ENCODE results near the gene ANGEL2.

The ANGEL2 gene

GRCh38 chr1:212977781-212978645 lies 37.7 kb downstream of the ANGEL2 start:
- Histone ChIP-seq H3K27me3 (ENCODE audit: low read length) (no peaks in the 10 kb centered on the region), H3K9me3 (ENCODE audit: insufficient read depth, low read length) (no peaks in the 10 kb centered on the region), H3K4me3 (ENCODE audit: insufficient read depth, low read length, poor library complexity, severe bottlenecking) (no peak overlapping the region), H3K36me3 (ENCODE audit: low read length) (no peaks in the 10 kb centered on the region), H3F3A (ENCODE audit: insufficient read depth) (no peaks in the 10 kb centered on the region), H3K9ac (ENCODE audit: low read length) (no peak overlapping the region), H2AFZ (ENCODE audit: low read depth, low read length, severe bottlenecking) (no peak overlapping the region), H3K27ac (ENCODE audit: low read depth, low read length) (no peak overlapping the region), H3K4me2 (ENCODE audit: low read depth, low read length, poor library complexity, severe bottlenecking) (no peak overlapping the region), H3K79me2 (ENCODE audit: insufficient read depth, low read length) (no peaks in the 10 kb centered on the region), H3K9me2 (replicated peaks; ENCODE audit: insufficient read depth, low read length) (no peaks in the 10 kb centered on the region), H4K20me1 (ENCODE audit: low read depth, low read length) (no peaks in the 10 kb centered on the region)
- TF ChIP-seq EZH2phosphoT487 (conservative IDR thresholded peaks at IDR 0.05; ENCODE audit: low read length) (no peak), CTCF (IDR thresholded peaks at IDR 0.05; ENCODE audit: insufficient read depth, low read length, poor library complexity, severe bottlenecking) (no peak)

DNA sequence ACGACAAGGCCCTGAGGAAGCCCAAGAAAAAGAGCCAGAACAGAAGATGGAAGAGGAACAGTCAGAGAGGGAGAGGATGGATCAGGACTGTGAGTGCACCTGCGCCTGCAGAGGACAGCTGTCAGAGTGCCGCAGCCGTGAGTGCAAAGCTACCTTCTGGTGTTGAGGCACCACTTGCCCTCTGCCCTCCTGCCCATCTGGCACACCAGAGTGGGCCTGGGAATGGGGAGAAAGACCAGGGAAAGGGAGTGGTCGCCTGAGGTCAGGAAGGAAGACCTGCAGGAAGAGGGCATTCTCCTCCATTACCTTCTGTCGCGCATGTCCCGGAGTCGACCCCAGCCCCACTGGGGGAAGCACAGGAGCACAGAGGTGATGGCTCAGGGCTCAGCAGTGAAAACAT lies 39.1 kb downstream of the ANGEL2 start:
- Histone ChIP-seq H3K27ac (ENCODE audit: low read depth, low read length) (no peak overlapping the region), H3K9ac (ENCODE audit: low read length) (no peak overlapping the region), H3K79me2 (ENCODE audit: insufficient read depth, low read length) (no peaks in the 10 kb centered on the region), H3K4me2 (ENCODE audit: low read depth, low read length, poor library complexity, severe bottlenecking) (no peak overlapping the region), H3K9me2 (replicated peaks; ENCODE audit: insufficient read depth, low read length) (no peaks in the 10 kb centered on the region), H3K36me3 (ENCODE audit: low read length) (no peaks in the 10 kb centered on the region), H2AFZ (ENCODE audit: low read depth, low read length, severe bottlenecking) (no peak overlapping the region), H3K27me3 (ENCODE audit: low read length) (no peaks in the 10 kb centered on the region), H3K9me3 (ENCODE audit: insufficient read depth, low read length) (no peaks in the 10 kb centered on the region), H3F3A (ENCODE audit: insufficient read depth) (no peaks in the 10 kb centered on the region), H4K20me1 (ENCODE audit: low read depth, low read length) (no peaks in the 10 kb centered on the region), H3K4me3 (ENCODE audit: insufficient read depth, low read length, poor library complexity, severe bottlenecking) (no peak overlapping the region)
- TF ChIP-seq CTCF (IDR thresholded peaks at IDR 0.05; ENCODE audit: insufficient read depth, low read length, poor library complexity, severe bottlenecking) (no peak), EZH2phosphoT487 (conservative IDR thresholded peaks at IDR 0.05; ENCODE audit: low read length) (no peak)

DNA sequence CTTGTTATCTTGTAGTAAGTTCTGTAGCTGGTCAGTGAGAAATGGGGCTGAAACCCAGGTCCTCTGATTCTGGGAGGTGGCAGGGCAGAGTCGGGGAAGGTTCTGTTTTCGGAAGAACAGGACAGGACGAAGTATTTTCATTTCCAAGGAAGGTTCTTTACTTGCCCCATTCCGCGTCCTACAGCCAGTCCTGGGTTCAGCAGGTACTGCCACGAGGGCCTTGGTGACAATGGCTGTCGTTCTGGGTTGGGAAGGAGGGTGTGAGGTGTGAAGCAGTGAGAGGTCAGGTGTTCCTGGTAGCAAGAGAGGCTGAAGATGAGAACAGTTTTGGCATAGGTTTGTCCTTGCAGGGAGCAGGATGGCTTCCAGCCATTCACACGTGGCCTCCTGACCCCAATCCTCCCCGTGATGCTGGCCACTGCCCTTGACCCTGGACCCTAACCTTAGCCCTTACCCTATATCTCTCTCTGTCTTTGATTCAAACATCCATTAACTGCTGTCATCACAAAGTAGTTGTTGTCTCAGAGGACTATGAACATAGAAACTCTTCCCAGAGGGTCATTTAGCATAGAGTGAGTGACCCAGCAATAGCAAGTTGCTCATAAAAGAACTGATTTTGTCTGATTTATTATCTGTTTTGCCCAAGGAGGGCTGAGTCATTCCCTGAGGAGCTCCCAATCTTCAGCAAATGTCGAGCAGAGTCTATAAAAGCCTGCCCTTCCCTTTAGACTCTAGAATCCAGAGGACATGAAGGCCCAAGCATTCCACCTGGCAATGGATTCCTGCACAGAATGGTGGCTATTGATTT lies 40.4 kb downstream of the ANGEL2 start:
- no peaks in the 10 kb centered on the region for H3K79me2 ChIP-seq (ENCODE audit: insufficient read depth, low read length)
- H3K9me2 ChIP-seq (replicated peaks; ENCODE audit: insufficient read depth, low read length): no peaks in the 10 kb centered on the region
- H3K27ac ChIP-seq (ENCODE audit: low read depth, low read length): no peak overlapping the region
- H3K9ac ChIP-seq (ENCODE audit: low read length): no peak overlapping the region
- H2AFZ ChIP-seq (ENCODE audit: low read depth, low read length, severe bottlenecking): no peak overlapping the region
- TF ChIP-seq EZH2phosphoT487 (conservative IDR thresholded peaks at IDR 0.05; ENCODE audit: low read length) (no peak), CTCF (IDR thresholded peaks at IDR 0.05; ENCODE audit: insufficient read depth, low read length, poor library complexity, severe bottlenecking) (no peak)
- H3K27me3 ChIP-seq (ENCODE audit: low read length): no peaks in the 10 kb centered on the region
- no peaks in the 10 kb centered on the region for H3K36me3 ChIP-seq (ENCODE audit: low read length)
- no peaks in the 10 kb centered on the region for H3K9me3 ChIP-seq (ENCODE audit: insufficient read depth, low read length)
- no peak overlapping the region for H3K4me3 ChIP-seq (ENCODE audit: insufficient read depth, low read length, poor library complexity, severe bottlenecking)
- H3F3A ChIP-seq (ENCODE audit: insufficient read depth): no peaks in the 10 kb centered on the region
- no peaks in the 10 kb centered on the region for H4K20me1 ChIP-seq (ENCODE audit: low read depth, low read length)
- H3K4me2 ChIP-seq (ENCODE audit: low read depth, low read length, poor library complexity, severe bottlenecking): no peak overlapping the region
